ENCODE data around the gene PTGES.

GRCh38 chr9:129708793-129709192 is 44.0 kb downstream of the PTGES start:
- no peak for TF ChIP-seq CTCF (IDR thresholded peaks at IDR 0.05; ENCODE audit: low read depth, low read length)
- TF ChIP-seq EZH2phosphoT487 (IDR thresholded peaks at IDR 0.05; ENCODE audit: low read depth), result no peak
